ENCODE measurements around the gene TYSND1. TPM values are rescaled to one million over a fixed set of nuclear protein-coding genes. Genes with fewer than 3 reads are reported as not detected.

TYSND1 gene
- total RNA-seq, 1 donor = 15.6 TPM

GRCh38 chr10:70169649-70170364 lies 23.3 kb upstream of the TYSND1 start:
- peaks cover 54% of the 10 kb centered on the region for H3K79me2 ChIP-seq (ENCODE audit: insufficient read depth, low read length)
- TF ChIP-seq CTCF (IDR thresholded peaks at IDR 0.05; ENCODE audit: extremely low read depth, low read depth, low read length) = no peak

GRCh38 chr10:70169011-70169410 lies 22.5 kb upstream of the TYSND1 start:
- DNase-seq (ENCODE audit: insufficient read length, low spot score, missing footprints) = no peak
- Histone ChIP-seq H3K27ac (ENCODE audit: low read depth, low read length) (peak overlapping the region; percentile 98), H3K79me2 (ENCODE audit: insufficient read depth, low read length) (peaks cover 62% of the 10 kb centered on the region), H4K20me1 (ENCODE audit: insufficient read depth, low read length) (peaks cover 56% of the 10 kb centered on the region), H2AFZ (ENCODE audit: low read length) (no peak overlapping the region), H3K4me3 (ENCODE audit: insufficient read depth, low read length) (peak overlapping the region; percentile 92), H3K27me3 (ENCODE audit: insufficient read depth, low read length) (no peaks in the 10 kb centered on the region), H3K36me3 (ENCODE audit: insufficient read depth, low read length) (peaks cover 32% of the 10 kb centered on the region), H3K4me2 (ENCODE audit: insufficient read depth, low read length) (peak overlapping the region; percentile 94), H3K4me1 (ENCODE audit: insufficient read depth, low read length) (peaks cover 30% of the 10 kb centered on the region), H3K9me3 (ENCODE audit: low read depth, low read length) (no peaks in the 10 kb centered on the region)
- TF ChIP-seq CTCF (IDR thresholded peaks at IDR 0.05; ENCODE audit: extremely low read depth, low read depth, low read length) = no peak

More at GRCh38 chr10:70169649-70170364, 23.3 kb upstream of the TYSND1 start:
- Histone ChIP-seq H3K4me2 (ENCODE audit: insufficient read depth, low read length) (peak overlapping the region; percentile 94), H3K36me3 (ENCODE audit: insufficient read depth, low read length) (peaks cover 24% of the 10 kb centered on the region), H3K4me3 (ENCODE audit: insufficient read depth, low read length) (peak overlapping the region; percentile 92), H3K4me1 (ENCODE audit: insufficient read depth, low read length) (peaks cover 27% of the 10 kb centered on the region), H3K27ac (ENCODE audit: low read depth, low read length) (peak overlapping the region; percentile 98), H3K9me3 (ENCODE audit: low read depth, low read length) (no peaks in the 10 kb centered on the region), H4K20me1 (ENCODE audit: insufficient read depth, low read length) (peaks cover 48% of the 10 kb centered on the region), H2AFZ (ENCODE audit: low read length) (peak overlapping the region; percentile 27), H3K27me3 (ENCODE audit: insufficient read depth, low read length) (no peaks in the 10 kb centered on the region)
- DNase-seq (ENCODE audit: insufficient read length, low spot score, missing footprints) = peak; percentile 47

GRCh38 chr10:70167246-70167645 lies 20.7 kb upstream of the TYSND1 start:
- H3K36me3 ChIP-seq (ENCODE audit: insufficient read depth, low read length) = peaks cover 38% of the 10 kb centered on the region
- H3K9me3 ChIP-seq (ENCODE audit: low read depth, low read length) = no peaks in the 10 kb centered on the region
- no peak overlapping the region for H3K27ac ChIP-seq (ENCODE audit: low read depth, low read length)
- no peak overlapping the region for H2AFZ ChIP-seq (ENCODE audit: low read length)
- no peak for DNase-seq (ENCODE audit: insufficient read length, low spot score, missing footprints)
- peaks cover 80% of the 10 kb centered on the region for H3K79me2 ChIP-seq (ENCODE audit: insufficient read depth, low read length)
- H4K20me1 ChIP-seq (ENCODE audit: insufficient read depth, low read length) = peaks cover 71% of the 10 kb centered on the region
- no peak overlapping the region for H3K4me3 ChIP-seq (ENCODE audit: insufficient read depth, low read length)
- H3K27me3 ChIP-seq (ENCODE audit: insufficient read depth, low read length) = no peaks in the 10 kb centered on the region
- H3K4me2 ChIP-seq (ENCODE audit: insufficient read depth, low read length) = peak overlapping the region; percentile 23
- TF ChIP-seq CTCF (IDR thresholded peaks at IDR 0.05; ENCODE audit: extremely low read depth, low read depth, low read length) = no peak
- peaks cover 42% of the 10 kb centered on the region for H3K4me1 ChIP-seq (ENCODE audit: insufficient read depth, low read length)

- Histone ChIP-seq H3K36me3 (ENCODE audit: insufficient read depth, low read length) (peaks cover 46% of the 10 kb centered on the region), H2AFZ (ENCODE audit: low read length) (no peak overlapping the region), H3K79me2 (ENCODE audit: insufficient read depth, low read length) (peaks cover 88% of the 10 kb centered on the region), H3K9me3 (ENCODE audit: low read depth, low read length) (no peaks in the 10 kb centered on the region), H3K4me3 (ENCODE audit: insufficient read depth, low read length) (no peak overlapping the region), H3K27me3 (ENCODE audit: insufficient read depth, low read length) (no peaks in the 10 kb centered on the region), H4K20me1 (ENCODE audit: insufficient read depth, low read length) (peaks cover 79% of the 10 kb centered on the region), H3K27ac (ENCODE audit: low read depth, low read length) (no peak overlapping the region), H3K4me2 (ENCODE audit: insufficient read depth, low read length) (no peak overlapping the region), H3K4me1 (ENCODE audit: insufficient read depth, low read length) (peaks cover 49% of the 10 kb centered on the region)
- no peak for TF ChIP-seq CTCF (IDR thresholded peaks at IDR 0.05; ENCODE audit: extremely low read depth, low read depth, low read length)
- DNase-seq (ENCODE audit: insufficient read length, low spot score, missing footprints) = no peak
Measured at GRCh38 chr10:70166394-70166793, 19.9 kb upstream of the TYSND1 start.
